A673 (cell line): ENCODE measurements around the gene METTL8.

Source experiments
- CTCF ChIP-seq: fragments of 300-800, 200-600 bp; sonication (generic); conservative IDR thresholded peaks from 2 replicates; pipeline ENCODE4 v1.5.1; 2017; ENCODE audit warnings: low read depth, mild to moderate bottlenecking, antibody characterized with exemption, low read length, moderate library complexity, mixed read lengths
- EZH2 ChIP-seq: fragments of 200-600 bp; sonication (generic); IDR thresholded peaks from 2 replicates; pipeline ENCODE4 v1.6.1; 2017; ENCODE audit warnings: borderline replicate concordance, low read depth, mild to moderate bottlenecking, mixed read lengths, antibody characterized with exemption, low read length; ENCODE audit not compliant: poor library complexity, severe bottlenecking

- TF ChIP-seq CTCF (no peak), EZH2 (no peak)
These were observed 122.9 kb downstream of the METTL8 start for GRCh38 chr2:171310889-171311288.
